Lower lobe of right lung (tissue), 2 donors: ENCODE measurements around the gene HLTF. TPM values are rescaled to one million over a fixed set of nuclear protein-coding genes. Genes with fewer than 3 reads are reported as not detected.

Experiments
- ATAC-seq, 2 donors: fragments of 200-7000 bp; cut with Tn5 transposase; one replicate each; pipeline ENCODE4 v1.9.1; 2020 to 2022; ENCODE audit warnings: mild to moderate bottlenecking in 2 of 2, moderate library complexity in 2 of 2
- DNase-seq: peaks from one replicate; pipeline ENCODE4 v3.0.0-alpha.2; 2020
- H3K27ac ChIP-seq: fragments of 200-600 bp; one replicate; pipeline ENCODE4 v1.8.0; 2022
- H3K27me3 ChIP-seq: fragments of 200-600 bp; one replicate; pipeline ENCODE4 v1.8.0; 2022; ENCODE audit warnings: low read depth
- H3K36me3 ChIP-seq: fragments of 200-600 bp; one replicate; pipeline ENCODE4 v1.8.0; 2022; ENCODE audit warnings: mild to moderate bottlenecking
- H3K4me1 ChIP-seq: fragments of 200-600 bp; one replicate; pipeline ENCODE4 v1.8.0; 2022
- H3K4me3 ChIP-seq: fragments of 200-600 bp; one replicate; pipeline ENCODE4 v1.8.0; 2022; ENCODE audit warnings: mild to moderate bottlenecking
- H3K9me3 ChIP-seq: fragments of 200-600 bp; one replicate; pipeline ENCODE4 v1.8.0; 2022
- intact Hi-C: fragments of 100-400 bp; cut with DNase I; formaldehyde crosslinking; loops from one replicate; pipeline ENCODE4 v1.11.0; 2022
- total RNA-seq: library from RNA; stranded (reverse); fragmentation: NEBNext Ultra II Directional; extraction: Animal tissue kit (Norgen Biotek cat#: 25700); gene quantifications from one replicate; pipeline ENCODE4 v1.2.1, GENCODE V29; 2021
- TF ChIP-seq, protein P1 (sequence below): fragments of 200-600 bp; IDR thresholded peaks from one replicate; pipeline ENCODE4 v1.8.0; 2022; ENCODE audit warnings: antibody characterized with exemption, mild to moderate bottlenecking
- donor health status: DM: no; HTN: yes; CAD: no; lungs with severe emphysema.

The HLTF gene
- total RNA-seq, 1 donor from 2014 or later, result 18.5 TPM

GRCh38 chr3:149091983-149092382, 5.7 kb upstream of the HLTF start:
- Histone ChIP-seq H3K36me3 (no peaks in the 10 kb centered on the region), H3K27me3 (no peaks in the 10 kb centered on the region), H3K9me3 (no peaks in the 10 kb centered on the region), H3K4me3 (no peak overlapping the region), H3K27ac (no peak overlapping the region), H3K4me1 (peaks cover 4% of the 10 kb centered on the region)
- DNase-seq (no peak), ATAC-seq (no peak)
- TF ChIP-seq, protein P1, sequence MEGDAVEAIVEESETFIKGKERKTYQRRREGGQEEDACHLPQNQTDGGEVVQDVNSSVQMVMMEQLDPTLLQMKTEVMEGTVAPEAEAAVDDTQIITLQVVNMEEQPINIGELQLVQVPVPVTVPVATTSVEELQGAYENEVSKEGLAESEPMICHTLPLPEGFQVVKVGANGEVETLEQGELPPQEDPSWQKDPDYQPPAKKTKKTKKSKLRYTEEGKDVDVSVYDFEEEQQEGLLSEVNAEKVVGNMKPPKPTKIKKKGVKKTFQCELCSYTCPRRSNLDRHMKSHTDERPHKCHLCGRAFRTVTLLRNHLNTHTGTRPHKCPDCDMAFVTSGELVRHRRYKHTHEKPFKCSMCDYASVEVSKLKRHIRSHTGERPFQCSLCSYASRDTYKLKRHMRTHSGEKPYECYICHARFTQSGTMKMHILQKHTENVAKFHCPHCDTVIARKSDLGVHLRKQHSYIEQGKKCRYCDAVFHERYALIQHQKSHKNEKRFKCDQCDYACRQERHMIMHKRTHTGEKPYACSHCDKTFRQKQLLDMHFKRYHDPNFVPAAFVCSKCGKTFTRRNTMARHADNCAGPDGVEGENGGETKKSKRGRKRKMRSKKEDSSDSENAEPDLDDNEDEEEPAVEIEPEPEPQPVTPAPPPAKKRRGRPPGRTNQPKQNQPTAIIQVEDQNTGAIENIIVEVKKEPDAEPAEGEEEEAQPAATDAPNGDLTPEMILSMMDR, result no peak
- intact Hi-C loops, result no loop called here

DNA sequence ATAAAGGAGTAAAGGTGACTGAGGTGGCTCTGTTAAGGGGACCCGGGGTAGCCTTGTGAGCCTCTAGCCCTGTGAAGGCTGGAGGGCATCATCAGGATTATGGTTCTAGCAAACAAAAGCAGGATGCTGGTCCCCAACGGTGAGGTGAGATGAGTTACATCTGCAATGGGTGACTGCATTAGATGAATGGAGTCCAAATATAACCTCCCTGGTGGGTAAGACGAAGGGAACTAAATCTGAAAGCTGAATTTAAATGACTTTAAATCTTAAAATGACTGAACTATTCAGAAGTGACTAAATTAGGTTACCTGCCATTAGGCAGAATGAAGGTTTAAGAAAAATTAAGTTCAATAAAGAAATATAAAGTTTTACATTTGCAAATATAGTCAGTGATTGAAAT, 4.6 kb upstream of the HLTF start:
- H3K4me3 ChIP-seq, result no peak overlapping the region
- TF ChIP-seq, protein P1, result no peak
- H3K36me3 ChIP-seq, result no peaks in the 10 kb centered on the region
- no peak overlapping the region for H3K27ac ChIP-seq
- no peaks in the 10 kb centered on the region for H3K9me3 ChIP-seq
- intact Hi-C loops, result no loop called here
- ATAC-seq (no peak), DNase-seq (no peak)
- peaks cover 4% of the 10 kb centered on the region for H3K4me1 ChIP-seq
- no peaks in the 10 kb centered on the region for H3K27me3 ChIP-seq

- no peak overlapping the region for H3K4me3 ChIP-seq
- H3K36me3 ChIP-seq, result no peaks in the 10 kb centered on the region
- H3K9me3 ChIP-seq, result no peaks in the 10 kb centered on the region
- ATAC-seq (no peak), DNase-seq (no peak)
- H3K4me1 ChIP-seq, result peaks cover 2% of the 10 kb centered on the region
- no peak overlapping the region for H3K27ac ChIP-seq
- intact Hi-C loops, result no loop called here
- H3K27me3 ChIP-seq, result no peaks in the 10 kb centered on the region
- TF ChIP-seq, protein P1, result no peak
Observed at GRCh38 chr3:149090461-149090860, 4.1 kb upstream of the HLTF start.

- Histone ChIP-seq H3K27me3 (no peaks in the 10 kb centered on the region), H3K4me1 (peaks cover 10% of the 10 kb centered on the region), H3K9me3 (no peaks in the 10 kb centered on the region), H3K4me3 (no peak overlapping the region), H3K27ac (no peak overlapping the region), H3K36me3 (no peaks in the 10 kb centered on the region)
- intact Hi-C loops, result no loop called here
- no peak for DNase-seq
- TF ChIP-seq, protein P1, result no peak
- ATAC-seq, result no peak
Observed at GRCh38 chr3:149089395-149089794, 3.1 kb upstream of the HLTF start.

- peaks cover 10% of the 10 kb centered on the region for H3K4me1 ChIP-seq
- H3K27ac ChIP-seq, result no peak overlapping the region
- no peak for ATAC-seq
- H3K9me3 ChIP-seq, result no peaks in the 10 kb centered on the region
- intact Hi-C loops, result no loop called here
- DNase-seq, result peak; percentile 48
- no peaks in the 10 kb centered on the region for H3K27me3 ChIP-seq
- H3K4me3 ChIP-seq, result no peak overlapping the region
- no peaks in the 10 kb centered on the region for H3K36me3 ChIP-seq
- TF ChIP-seq, protein P1, result no peak
Observed at GRCh38 chr3:149087208-149087607, 875 bp upstream of the HLTF start.

DNA sequence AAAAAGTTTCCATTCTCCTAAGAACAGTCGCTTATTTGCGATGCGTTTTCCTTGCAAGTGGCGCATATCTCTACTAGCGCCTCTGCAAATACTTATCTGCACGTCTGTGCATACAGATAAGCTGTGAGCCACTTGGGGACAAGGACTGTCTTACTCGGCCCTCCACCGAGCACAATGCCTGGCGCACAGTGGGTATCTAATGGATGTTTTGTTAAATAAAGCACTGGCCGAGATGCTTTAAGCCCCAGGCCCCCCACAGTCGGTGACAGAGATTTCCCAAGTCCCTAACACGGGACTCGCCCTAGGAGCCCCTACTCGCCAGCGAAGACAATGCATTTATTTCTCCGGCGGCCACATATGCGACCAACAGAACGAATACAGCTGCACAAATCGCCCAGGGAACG, 503 bp downstream of the HLTF start:
- Histone ChIP-seq H3K9me3 (no peaks in the 10 kb centered on the region), H3K27me3 (no peaks in the 10 kb centered on the region), H3K36me3 (no peaks in the 10 kb centered on the region), H3K27ac (peak overlapping the region; percentile 59), H3K4me1 (peaks cover 10% of the 10 kb centered on the region), H3K4me3 (peak overlapping the region; percentile 69)
- intact Hi-C loops, result no loop called here
- ATAC-seq (peak; percentile 52 to 60), DNase-seq (no peak)
- TF ChIP-seq, protein P1, result no peak
